Measurements from ENCODE around the gene RPRD1A.

DNA sequence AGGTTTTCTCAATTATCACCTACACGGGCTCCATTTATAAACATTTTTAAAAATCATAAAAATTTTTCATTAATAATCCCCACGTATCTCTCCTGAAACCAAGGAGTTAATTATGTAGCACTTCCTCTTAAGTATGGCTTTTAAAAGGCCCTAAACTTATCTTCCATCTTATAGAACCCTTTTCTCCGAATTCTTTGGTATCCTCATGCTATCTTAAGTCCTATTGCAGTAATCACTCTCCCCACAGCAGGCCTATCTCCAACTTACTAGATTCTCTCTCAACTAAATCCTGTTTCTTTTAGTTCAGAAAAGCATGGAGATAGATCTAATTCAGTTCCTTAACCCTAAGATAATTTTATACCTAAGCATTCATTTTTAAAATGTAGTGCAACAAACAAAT is 26.2 kb downstream of the RPRD1A start:
- TF ChIP-seq EP300 (IDR thresholded peaks at IDR 0.05) (no peak), POLR2A (IDR thresholded peaks at IDR 0.05) (no peak), POLR2AphosphoS5 (IDR thresholded peaks at IDR 0.05) (no peak)
- TF ChIP-seq, protein P1, sequence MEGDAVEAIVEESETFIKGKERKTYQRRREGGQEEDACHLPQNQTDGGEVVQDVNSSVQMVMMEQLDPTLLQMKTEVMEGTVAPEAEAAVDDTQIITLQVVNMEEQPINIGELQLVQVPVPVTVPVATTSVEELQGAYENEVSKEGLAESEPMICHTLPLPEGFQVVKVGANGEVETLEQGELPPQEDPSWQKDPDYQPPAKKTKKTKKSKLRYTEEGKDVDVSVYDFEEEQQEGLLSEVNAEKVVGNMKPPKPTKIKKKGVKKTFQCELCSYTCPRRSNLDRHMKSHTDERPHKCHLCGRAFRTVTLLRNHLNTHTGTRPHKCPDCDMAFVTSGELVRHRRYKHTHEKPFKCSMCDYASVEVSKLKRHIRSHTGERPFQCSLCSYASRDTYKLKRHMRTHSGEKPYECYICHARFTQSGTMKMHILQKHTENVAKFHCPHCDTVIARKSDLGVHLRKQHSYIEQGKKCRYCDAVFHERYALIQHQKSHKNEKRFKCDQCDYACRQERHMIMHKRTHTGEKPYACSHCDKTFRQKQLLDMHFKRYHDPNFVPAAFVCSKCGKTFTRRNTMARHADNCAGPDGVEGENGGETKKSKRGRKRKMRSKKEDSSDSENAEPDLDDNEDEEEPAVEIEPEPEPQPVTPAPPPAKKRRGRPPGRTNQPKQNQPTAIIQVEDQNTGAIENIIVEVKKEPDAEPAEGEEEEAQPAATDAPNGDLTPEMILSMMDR (IDR thresholded peaks at IDR 0.05) = no peak

All from sigmoid colon (tissue), 4 donors.